Measurements from ENCODE around the gene USH1C.

USH1C gene

GRCh38 chr11:17544181-17544622 is at the start of gene USH1C:
TSS of gene USH1C (minus strand) at chr11:17544416. CDS start at chr11:17544307, 109 bp downstream.
- DNase-seq = peak; percentile 9 to 26

DNA sequence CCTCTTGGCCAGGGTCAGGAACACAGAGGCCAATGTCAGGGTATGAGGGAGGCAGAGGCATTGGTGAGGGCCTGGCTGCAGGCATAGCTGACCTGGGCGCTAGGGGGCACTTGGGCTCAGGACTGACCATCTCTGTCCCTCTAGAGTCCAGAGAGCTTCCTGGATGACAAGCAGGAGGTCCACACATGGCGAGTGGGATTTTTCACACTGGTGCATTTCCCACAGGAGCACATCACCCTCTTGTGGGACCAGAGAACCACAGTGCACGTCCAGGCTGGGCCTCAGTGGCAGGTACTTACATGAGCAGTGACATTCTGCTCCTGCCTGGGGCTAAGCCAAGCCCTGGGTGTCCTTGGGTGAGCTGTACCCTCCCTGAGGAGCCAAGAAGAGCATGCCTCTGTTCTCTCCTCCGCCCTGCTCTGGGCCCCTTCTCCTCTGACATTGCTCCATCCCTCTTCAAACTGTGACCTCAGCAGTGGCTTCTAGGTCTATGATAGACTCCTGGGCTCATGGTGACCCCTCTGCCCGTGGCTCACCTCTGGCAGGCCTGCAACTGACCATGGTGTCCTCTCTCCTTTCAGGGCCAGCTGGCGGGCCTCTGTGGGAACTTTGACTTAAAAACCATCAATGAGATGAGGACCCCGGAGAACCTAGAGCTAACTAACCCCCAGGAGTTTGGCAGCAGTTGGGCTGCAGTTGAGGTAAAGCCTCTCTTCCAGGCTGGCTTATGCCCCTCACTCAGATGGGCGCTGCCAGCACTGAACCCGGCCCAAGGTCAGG is 49.4 kb upstream of the USH1C start:
- no peak for DNase-seq

DNA sequence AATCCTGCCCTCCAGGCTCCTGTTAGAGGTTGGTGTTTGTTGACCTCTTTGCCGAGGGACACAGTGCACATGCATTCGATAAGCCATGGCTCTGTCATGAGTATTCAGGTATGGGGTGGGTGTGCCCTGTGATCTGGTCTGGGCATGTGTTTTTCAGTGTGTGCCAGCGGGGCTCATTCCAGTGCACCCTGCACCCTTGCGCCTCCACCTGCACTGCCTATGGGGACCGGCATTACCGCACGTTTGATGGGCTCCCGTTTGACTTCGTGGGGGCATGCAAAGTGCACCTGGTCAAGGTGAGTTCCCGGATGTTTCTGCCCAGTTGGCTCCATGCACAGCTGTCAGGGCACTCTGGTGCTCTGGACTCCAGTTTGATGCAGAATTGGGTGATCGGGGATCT is 47.1 kb upstream of the USH1C start:
- DNase-seq = no peak

GRCh38 chr11:17590463-17590862 is 46.2 kb upstream of the USH1C start:
- no peak for DNase-seq

- no peak for DNase-seq
Measured at GRCh38 chr11:17588721-17589120, 44.5 kb upstream of the USH1C start.

GRCh38 chr11:17588166-17588565 is 44.0 kb upstream of the USH1C start:
- DNase-seq = no peak

GRCh38 chr11:17585911-17586695 is 41.9 kb upstream of the USH1C start:
- DNase-seq = no peak

GRCh38 chr11:17581732-17582053 is 37.5 kb upstream of the USH1C start:
- DNase-seq = no peak

DNA sequence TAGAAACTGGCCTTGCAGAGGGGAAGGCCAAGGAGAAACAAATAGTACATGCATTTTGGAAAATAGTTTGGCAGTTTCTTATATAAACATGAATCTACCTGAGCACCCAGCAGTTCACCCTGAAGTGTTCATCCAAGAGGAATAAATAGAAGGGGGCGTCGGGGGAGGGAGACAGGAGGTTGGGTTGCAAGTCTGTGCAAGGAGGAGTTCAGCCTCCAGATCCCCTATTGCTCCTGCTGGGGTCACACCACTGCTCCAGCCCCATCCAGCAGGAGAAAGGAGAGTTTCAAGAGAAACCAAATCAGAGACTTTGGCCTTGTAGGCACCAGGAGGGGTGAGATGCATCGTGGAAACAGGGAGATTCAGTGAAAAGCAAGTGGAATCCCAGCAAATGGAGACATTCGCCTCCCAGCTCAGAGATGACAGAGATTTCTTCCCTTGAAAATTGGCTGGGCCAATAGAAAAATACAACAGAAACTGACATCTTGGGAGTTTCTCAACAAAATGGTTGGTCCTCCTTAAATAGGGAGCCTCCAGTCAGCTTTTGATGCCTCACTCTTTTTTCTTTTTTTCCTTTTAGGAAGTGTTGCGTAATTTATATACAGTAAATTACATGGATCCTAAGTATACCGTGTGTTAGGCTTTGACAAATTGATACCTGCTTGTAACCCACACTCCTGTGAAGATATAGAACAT is 37.0 kb upstream of the USH1C start:
- DNase-seq = no peak

- DNase-seq = no peak
Measured at GRCh38 chr11:17580271-17580670, 36.1 kb upstream of the USH1C start.

- DNase-seq = no peak
Measured at GRCh38 chr11:17579451-17579850, 35.2 kb upstream of the USH1C start.

- DNase-seq = no peak
Measured at GRCh38 chr11:17578958-17579357, 34.7 kb upstream of the USH1C start.

DNA sequence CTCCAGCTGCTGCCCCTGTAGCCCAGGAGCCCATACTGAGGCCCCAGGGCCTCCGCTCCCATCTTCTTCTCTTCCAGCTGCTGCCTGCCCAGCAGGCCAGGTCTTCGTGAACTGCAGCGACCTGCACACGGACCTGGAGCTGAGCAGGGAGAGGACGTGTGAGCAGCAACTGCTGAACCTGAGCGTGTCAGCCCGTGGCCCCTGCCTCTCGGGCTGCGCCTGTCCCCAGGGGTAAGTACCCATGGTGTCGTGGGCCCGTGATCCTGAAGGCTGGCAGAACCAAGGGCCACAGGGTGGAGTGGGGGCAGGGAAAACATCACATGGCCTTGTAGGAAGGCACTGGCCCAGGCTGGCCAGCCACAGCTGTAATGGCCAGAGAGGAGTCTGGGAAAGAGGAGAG is 34.1 kb upstream of the USH1C start:
- no peak for DNase-seq

DNA sequence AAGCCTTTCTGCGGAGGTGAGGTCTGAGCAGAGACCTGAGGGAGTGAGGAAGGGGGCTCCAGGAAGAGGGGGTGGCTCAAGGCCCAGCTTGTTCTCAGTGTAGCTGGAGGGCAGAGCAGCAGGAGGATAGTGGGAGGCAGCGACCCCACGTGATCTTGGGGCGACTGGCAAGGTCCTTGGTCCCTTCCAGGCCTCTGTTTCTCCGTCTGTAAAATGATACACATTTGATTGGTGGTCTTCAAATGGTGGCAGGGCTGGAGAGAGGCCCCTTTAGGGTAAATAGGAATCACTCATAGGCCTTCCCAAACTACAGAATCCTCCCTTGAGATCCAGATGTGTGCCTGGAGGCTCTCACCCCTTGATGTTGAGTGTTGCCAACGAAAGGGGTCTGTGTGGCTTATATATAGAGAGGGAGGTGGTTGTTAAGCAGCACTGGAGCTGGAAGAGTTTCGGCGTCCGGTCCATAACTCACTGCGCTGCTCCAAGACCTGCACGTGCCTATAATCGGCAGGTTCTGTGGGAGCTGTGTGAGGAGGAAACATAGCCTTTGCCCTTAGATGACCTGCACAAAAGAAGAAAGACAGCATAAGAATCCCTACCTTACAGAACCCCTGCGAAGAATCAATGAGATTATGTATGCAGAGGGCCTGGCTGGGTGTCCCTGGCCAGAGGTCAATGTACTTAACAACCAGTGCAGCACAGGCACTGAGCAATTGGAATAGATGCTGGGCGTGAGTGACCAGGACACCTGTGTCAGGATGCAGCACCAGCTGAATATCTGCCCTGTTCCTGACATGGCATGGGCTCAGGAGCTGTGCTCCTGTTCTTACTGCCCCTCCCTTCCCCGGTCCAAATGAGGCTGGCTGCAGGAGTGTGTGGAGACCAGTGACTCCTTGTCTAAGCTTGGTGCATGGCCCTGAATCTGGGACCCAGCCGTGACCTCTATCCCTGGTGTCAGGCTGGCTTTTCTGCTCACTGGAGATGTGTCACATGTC is 31.5 kb upstream of the USH1C start:
- DNase-seq = no peak

GRCh38 chr11:17574141-17575091 is 30.2 kb upstream of the USH1C start:
- no peak for DNase-seq

- DNase-seq = no peak
Measured at GRCh38 chr11:17573526-17573925, 29.3 kb upstream of the USH1C start.

DNA sequence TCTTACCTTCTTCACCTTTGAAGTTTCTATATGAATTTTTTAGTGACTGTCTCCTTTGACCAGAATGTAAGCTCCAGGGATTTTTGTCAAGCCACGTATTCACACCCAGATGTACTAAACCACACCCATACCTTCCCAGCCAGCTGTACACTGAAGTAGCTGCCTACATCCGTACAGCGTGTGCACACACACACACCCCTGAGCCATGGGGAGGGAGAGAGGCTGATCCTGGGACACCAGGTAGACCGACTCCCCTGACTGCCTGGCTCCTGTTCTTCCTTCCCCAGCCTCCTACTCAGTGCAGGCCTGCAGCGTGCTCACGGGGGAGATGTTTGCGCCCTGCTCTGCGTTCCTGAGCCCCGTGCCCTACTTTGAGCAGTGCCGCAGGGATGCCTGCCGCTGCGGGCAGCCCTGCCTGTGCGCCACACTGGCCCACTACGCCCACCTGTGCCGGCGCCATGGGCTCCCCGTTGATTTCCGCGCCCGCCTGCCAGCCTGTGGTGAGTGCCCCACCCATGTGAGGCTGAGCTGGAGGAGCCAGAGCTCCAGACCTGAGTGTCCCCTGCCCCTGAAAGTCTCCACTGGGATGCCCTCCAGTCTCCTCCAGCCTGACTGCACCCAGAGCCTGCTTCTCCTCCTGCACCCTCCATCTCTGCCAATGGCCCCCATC is 28.7 kb upstream of the USH1C start:
- no peak for DNase-seq

DNA sequence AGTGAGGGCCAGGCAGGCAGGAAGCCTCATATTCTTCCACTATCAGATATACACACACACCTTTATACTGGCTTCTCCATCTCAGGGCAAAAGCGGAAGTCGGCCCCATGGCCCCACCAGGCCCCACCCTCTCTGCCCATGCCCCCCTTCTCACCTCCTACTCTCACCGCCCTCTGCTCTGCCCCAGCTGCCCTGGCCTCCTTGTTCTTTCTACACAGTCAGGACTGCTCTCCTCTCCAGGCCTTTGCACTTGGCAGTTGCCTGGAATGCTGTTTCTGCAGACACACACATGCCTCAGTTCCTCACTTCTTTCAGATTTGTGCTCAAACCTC is 28.1 kb upstream of the USH1C start:
- DNase-seq = no peak

DNA sequence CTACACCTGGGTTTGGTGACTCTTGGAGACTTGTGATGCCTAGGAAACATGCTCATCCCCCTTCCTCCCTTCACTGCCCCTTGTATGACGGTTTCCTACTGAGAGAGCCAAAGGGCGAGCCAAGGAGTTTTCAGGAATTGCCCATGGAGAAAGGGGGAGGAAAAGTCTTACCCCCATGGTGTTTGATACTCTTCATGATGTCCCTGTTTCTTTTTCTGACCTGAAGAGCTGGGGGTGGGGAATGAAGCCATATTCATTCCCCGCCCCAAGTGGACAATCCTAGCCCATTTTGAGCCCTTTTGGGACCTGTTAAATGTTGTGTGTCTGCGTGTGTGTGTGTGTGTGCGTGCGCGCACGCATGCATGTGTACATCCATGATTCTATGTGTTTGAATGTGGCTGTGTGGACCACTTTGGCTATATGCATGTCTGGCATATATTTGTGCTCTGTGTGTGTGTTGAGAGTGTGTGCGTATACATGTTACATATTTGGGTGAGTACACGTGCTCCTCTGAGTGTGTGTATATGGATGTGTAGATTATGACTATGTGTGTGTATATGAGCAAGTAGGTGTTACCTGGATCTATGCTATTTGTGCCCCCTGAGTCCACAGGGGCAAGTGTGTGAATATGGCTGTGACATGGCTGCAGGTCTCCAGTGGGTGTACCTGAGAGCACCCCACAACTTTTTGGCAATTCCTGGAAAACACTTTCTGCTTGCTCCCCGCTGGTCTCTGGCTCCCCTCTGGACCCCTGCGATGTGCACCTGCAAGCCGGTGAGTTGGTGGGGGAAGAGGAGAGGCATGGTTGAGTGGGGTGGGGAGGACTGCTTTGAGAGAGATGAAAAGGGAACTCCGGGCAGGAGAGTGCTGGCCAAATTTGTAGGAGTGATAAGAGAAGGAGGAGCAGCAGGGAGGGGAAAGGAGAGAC is 27.5 kb upstream of the USH1C start:
- no peak for DNase-seq

DNA sequence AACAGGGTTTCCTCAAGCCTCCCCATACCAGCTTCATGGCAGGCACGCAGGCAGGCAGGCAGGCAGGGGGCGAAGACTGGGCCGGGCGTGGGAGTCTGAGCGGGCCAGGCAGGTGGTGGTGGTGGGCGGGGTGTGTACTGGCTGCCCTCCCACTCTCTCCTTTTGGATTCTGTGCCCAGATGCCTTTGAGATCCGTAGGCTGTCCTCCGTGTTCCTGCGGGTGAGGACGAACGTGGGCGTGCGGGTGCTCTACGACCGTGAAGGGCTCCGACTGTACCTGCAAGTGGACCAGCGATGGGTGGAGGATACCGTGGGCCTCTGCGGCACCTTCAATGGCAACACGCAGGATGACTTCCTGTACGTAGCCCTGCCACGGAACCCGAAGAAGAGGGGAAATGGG is 25.8 kb upstream of the USH1C start:
- DNase-seq = no peak
